ENCODE results near the gene ADPRS.

Gene ADPRS

DNA sequence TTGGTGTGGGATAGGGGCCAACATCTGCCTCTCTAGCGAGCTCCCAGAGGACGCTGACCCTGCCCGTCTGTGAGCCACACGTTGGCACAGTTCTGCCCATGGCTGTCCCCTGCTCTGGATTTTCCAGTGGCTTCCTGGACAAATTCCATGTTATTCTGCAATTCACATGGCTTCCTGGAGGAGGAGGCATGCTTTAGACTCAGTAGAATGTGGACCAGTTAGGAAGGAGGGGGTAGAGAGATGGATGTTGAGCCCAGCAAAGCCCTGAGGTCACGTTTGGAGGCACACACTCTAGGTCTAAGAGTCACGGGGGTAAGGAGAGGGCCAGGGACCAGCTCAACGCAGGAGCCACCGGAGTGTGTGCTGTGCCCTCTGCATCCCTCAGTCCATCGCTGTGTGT lies 24.1 kb downstream of the ADPRS start:
- no peak overlapping the region for H3K4me3 ChIP-seq
- no peak for DNase-seq
- no peak for TF ChIP-seq CTCF (IDR thresholded peaks at IDR 0.05)
- peaks cover 0 to 8% (median 0%) of the 10 kb centered on the region in 3 donors for H3K36me3 ChIP-seq
- H3K9me3 ChIP-seq, result no peaks in the 10 kb centered on the region
- H3K4me1 ChIP-seq, result peaks cover 0 to 42% (median 35%) of the 10 kb centered on the region in 4 donors
- H3K27me3 ChIP-seq, result no peaks in the 10 kb centered on the region
- peak overlapping the region in 1 of 2 donors; percentile 28 for H3K27ac ChIP-seq
- intact Hi-C loops (cut with DNase I; ENCODE audit: low total_unique reads), result no loop called here

- Histone ChIP-seq H3K4me3 (no peak overlapping the region), H3K27ac (peak overlapping the region; percentile 83 to 93), H3K36me3 (peaks cover 0 to 8% (median 0%) of the 10 kb centered on the region in 3 donors), H3K27me3 (no peaks in the 10 kb centered on the region), H3K4me1 (peaks cover 0 to 56% (median 40%) of the 10 kb centered on the region in 4 donors), H3K9me3 (no peaks in the 10 kb centered on the region)
- TF ChIP-seq CTCF (IDR thresholded peaks at IDR 0.05), result no peak
- intact Hi-C loops (cut with DNase I; ENCODE audit: low total_unique reads), result no loop called here
- no peak for DNase-seq
Measured at GRCh38 chr1:36114371-36114770, 25.7 kb downstream of the ADPRS start.

DNA sequence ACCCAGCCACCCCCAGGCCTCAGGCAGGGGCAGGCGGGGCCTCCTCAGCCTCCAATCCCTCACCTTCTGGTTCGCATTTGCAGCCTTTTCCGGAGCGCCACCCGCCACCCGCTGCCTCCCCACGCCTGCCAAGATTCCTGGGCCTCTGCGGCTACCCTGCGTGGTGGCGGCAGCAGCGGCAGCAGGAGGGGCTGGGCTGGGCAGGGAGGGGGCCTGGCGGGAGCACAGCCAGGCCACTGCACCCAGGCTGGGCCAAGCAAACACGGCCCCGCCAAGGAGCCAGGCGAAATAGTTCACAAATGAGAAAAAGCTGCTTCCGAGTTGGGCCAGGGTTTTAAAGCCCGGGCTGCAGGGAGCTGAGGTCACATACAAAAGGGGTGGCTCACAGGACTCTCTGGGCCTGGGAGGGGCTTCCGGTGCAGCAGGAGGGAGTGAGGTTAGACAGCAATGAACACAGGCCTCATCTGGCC lies 26.5 kb downstream of the ADPRS start:
- H3K27me3 ChIP-seq, result no peaks in the 10 kb centered on the region
- H3K4me1 ChIP-seq, result peaks cover 0 to 64% (median 49%) of the 10 kb centered on the region in 4 donors
- H3K9me3 ChIP-seq, result no peaks in the 10 kb centered on the region
- peak; percentile 47 to 93 for DNase-seq
- peak overlapping the region; percentile 83 to 93 for H3K27ac ChIP-seq
- TF ChIP-seq CTCF (IDR thresholded peaks at IDR 0.05), result no peak
- intact Hi-C loops (cut with DNase I; ENCODE audit: low total_unique reads), result no loop called here
- peak overlapping the region; percentile 3 to 18 for H3K4me3 ChIP-seq
- peaks cover 0 to 8% (median 0%) of the 10 kb centered on the region in 3 donors for H3K36me3 ChIP-seq

DNA sequence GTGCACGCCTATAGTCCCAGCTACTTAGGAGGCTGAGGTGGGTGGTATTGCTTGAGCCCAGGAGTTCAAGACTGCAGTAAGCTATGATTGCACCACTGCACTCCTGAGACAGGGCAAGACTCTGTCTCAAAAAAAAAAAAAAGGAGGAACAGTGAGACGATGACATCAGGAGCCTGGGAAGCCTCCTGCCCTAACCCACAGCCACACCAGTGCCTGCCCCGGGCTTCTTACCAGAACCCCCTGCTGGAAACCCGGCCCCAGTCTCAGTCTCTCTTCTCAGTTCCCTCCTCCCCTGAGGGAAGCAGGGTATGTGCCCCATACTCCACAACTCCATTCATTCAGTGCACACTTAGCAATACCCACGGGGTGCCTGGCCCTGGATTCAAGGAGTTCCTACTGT lies 27.2 kb downstream of the ADPRS start:
- intact Hi-C loops (cut with DNase I; ENCODE audit: low total_unique reads), result no loop called here

GRCh38 chr1:36116901-36117300 lies 28.2 kb downstream of the ADPRS start:
- H3K27me3 ChIP-seq, result no peaks in the 10 kb centered on the region

More for the DNA sequence above, 27.2 kb downstream of the ADPRS start:
- DNase-seq, result no peak
- Histone ChIP-seq H3K4me1 (peaks cover 0 to 71% (median 50%) of the 10 kb centered on the region in 4 donors), H3K27me3 (no peaks in the 10 kb centered on the region), H3K4me3 (no peak overlapping the region), H3K9me3 (no peaks in the 10 kb centered on the region), H3K36me3 (peaks cover 0 to 8% (median 0%) of the 10 kb centered on the region in 3 donors), H3K27ac (peak overlapping the region; percentile 83 to 93)
- no peak for TF ChIP-seq CTCF (IDR thresholded peaks at IDR 0.05)

More at GRCh38 chr1:36116901-36117300, 28.2 kb downstream of the ADPRS start:
- no peaks in the 10 kb centered on the region for H3K9me3 ChIP-seq
- TF ChIP-seq CTCF (IDR thresholded peaks at IDR 0.05), result no peak
- H3K4me1 ChIP-seq, result peaks cover 0 to 74% (median 50%) of the 10 kb centered on the region in 4 donors
- H3K4me3 ChIP-seq, result no peak overlapping the region
- DNase-seq, result no peak
- H3K36me3 ChIP-seq, result peaks cover 0 to 8% (median 0%) of the 10 kb centered on the region in 3 donors
- peak overlapping the region; percentile 83 to 93 for H3K27ac ChIP-seq
- intact Hi-C loops (cut with DNase I; ENCODE audit: low total_unique reads), result no loop called here
